ENCODE measurements around the gene ST8SIA1.
"Not testable (repeated sequence)": the region's sequence is repeated elsewhere in the genome, so short reads cannot be mapped to it uniquely, and the experiment has no call there.

Gene ST8SIA1

GRCh38 chr12:22230280-22230794, 104.2 kb downstream of the ST8SIA1 start:
- DNase-seq: no peak

GRCh38 chr12:22229652-22230279, 104.7 kb downstream of the ST8SIA1 start:
- no peak for DNase-seq

- no peak for DNase-seq
Observed at GRCh38 chr12:22228022-22228875, 106.3 kb downstream of the ST8SIA1 start.

DNA sequence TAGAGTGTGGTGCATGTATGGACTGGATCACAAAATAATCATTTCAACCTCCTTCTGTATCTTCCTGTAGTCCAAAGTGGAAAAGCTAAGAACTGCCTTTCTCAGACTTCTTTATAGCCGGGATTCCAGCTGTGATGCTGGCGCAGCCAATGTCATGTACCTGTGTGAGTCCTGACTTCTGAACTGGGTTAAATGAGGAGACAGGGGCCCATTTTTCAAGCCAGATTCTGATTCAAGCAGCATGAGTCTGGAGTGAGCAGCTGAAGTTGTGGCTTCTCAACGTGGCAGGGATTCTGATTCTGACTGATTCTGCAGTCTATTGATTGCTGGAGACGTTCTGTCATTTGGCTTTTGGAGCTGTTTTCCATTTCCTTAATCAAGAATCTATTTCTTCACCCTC, 111.2 kb downstream of the ST8SIA1 start:
- DNase-seq: no peak

DNA sequence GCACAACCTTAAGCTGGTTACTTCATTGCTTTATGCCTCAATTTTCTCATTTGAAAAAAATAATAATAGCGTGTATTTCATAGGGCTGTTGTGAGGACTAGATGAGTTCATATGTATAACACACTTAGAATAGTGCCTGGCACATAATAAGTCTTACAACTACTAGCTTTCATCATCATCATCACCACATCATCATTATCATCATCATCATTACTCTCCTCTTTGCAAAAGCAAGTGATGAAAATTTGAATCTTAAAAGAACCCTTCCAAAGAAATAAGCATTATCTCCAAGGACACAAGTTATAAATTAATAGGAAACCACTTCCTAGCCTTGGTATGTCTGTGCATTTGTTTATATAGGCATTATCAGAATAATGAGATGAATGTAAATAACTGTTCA, 117.0 kb downstream of the ST8SIA1 start:
- DNase-seq: no peak

GRCh38 chr12:22215467-22216253, 118.8 kb downstream of the ST8SIA1 start:
- no peak for DNase-seq

DNA sequence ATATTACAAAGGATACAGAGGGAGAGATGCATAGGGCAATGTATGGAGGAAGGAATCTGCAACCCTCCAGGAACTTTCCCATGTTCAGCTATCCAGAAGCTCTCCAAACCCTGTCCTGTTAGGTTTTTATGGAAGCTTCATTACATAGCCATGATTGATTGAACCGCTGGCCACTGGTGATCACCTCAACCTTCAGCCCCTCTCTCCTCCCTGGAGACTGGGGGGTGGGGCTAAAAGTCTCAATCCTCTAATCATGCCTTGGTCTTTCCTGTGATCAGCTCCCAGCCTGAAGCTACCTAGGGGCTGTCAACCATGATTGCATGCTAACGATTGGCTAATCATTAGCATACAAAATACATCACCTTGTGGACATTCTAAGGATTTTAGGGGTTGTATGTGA, 123.4 kb downstream of the ST8SIA1 start:
- DNase-seq: no peak

DNA sequence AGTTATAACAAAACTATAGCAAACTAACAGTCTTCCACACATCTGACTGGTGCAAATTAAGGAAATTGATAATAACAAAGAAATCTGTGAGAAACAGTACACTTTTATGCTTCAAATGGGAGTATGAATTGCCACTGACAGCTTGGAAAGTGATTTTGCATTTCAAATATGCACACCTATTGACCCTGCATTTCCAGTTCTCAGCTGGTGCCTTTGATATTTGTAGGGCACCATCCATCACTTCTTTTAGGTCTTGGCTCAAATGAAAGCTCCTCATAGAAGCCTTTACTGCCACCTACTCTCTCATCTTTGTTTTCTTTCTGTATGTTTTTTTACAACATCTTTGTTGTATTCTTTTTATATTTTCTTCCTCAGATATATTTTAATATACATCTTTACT, 125.1 kb downstream of the ST8SIA1 start:
- DNase-seq: no peak

DNA sequence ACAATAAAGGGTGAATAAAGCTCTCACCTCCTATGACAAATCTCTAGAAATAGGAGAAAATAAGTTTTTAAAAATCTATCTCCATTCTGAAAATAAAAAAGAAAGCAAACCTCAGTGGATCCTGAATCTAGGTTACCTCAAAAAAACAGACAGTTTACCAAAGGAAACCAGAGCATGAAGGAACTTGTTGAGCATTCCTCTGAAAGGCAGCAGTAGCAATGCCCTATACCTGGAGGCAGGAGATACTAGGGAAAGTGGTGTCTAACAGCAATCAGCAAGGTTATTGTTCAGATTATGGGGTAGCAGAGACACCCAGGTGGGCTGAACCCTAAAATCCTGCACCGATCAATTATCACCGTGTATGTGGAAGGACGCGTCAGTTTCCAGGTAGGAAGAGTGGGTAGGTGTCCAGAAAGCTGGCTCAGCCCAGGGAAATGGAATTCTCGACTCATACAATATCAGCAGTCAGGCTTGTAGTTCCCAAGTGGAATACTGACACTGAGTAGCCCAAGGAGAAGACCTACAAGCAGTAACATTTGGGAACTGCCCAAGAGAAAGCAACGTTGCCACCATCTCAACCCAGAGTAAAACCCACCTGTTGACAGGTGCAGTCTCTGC, 128.3 kb downstream of the ST8SIA1 start:
- no peak for DNase-seq

- DNase-seq: no peak
Observed at GRCh38 chr12:22204391-22204790, 130.1 kb downstream of the ST8SIA1 start.

GRCh38 chr12:22202847-22203246, 131.7 kb downstream of the ST8SIA1 start:
- no peak for DNase-seq

GRCh38 chr12:22201101-22201500, 133.4 kb downstream of the ST8SIA1 start:
- DNase-seq: no peak

- DNase-seq: no peak
Observed at GRCh38 chr12:22196236-22196635, 138.3 kb downstream of the ST8SIA1 start.

GRCh38 chr12:22190969-22191368, 143.5 kb downstream of the ST8SIA1 start:
- peak; percentile 45 for DNase-seq

- DNase-seq: no peak
Observed at GRCh38 chr12:22188431-22188830, 146.1 kb downstream of the ST8SIA1 start.

DNA sequence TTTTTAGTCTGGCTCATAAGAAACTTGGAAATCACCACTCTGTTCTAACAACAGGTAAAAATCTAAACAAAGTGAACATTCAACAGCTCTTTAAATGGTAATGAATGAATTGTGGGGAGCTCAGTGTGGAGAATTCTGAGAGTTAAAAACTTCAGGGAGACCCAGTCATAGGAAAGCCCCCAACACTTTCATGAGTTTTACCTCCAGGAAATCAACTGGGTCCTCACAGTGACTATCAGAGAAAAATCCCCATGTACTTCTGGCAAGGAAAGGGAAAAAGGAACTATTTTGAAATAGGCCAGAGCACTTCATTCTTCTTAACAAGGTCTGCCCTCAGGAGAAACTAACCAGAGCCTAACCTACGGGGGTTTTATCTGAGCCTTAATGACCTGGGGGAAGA, 153.8 kb downstream of the ST8SIA1 start:
- DNase-seq: no peak

DNA sequence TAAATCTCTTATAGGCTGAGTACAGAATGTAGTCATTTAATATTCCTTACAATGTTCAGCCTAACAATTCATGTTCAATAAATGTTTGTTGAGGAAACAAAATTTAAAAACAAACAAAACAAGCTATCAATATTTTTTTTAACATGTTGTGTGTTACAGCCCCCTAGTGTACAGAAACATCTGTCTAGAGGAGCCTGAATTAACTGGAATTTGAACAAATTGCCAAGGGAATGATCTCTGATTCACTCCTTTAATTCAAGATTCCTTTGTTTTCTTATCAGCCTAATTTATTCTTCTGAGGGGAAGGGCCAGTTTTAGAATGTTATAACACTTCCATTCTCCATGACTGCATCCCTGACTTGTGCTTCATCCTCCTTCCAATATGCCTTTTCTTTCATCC, 161.3 kb downstream of the ST8SIA1 start:
- DNase-seq: no peak

GRCh38 chr12:22172501-22172900, 162.0 kb downstream of the ST8SIA1 start:
- no peak for DNase-seq

- no peak for DNase-seq
Observed at GRCh38 chr12:22169376-22169775, 165.1 kb downstream of the ST8SIA1 start.

DNA sequence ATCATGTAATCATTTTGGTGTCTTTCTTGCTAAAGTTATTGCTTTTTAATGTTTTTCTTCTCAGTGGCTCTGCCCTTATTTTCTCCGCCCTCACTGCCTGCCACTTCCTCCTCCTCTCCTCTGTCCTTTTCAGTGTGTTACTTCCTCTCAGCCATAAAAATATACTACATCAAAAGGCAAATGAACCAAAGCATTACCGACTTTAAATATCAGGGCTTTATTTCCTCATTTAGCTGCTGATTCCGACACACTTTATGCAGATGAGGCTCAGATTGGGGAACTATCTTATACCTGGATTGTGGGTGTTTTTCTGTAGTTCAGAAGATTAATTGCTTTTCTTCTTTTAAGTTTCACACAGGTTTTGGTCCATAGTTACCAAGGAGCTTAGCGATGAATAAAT, 170.4 kb downstream of the ST8SIA1 start:
- DNase-seq: no peak

DNA sequence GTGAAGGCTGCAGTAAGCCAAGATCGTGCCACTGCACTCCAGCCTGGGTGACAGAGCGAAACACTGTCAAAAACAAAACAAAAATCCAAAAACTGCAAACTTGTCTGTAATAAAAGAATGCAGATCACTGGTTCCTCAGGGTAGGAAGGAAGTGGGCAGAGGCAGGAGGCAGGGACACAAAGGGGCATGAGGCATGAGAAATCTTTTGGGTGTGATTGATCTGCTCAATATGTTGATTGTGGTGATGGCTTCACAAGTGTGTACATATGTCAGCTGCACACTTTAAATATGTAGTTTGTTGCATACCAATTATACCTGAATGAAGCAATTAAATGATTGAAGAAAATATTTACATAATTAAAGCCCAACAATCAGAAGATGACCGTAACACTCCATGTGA, 170.9 kb downstream of the ST8SIA1 start:
- no peak for DNase-seq

- no peak for DNase-seq
Observed at GRCh38 chr12:22160396-22161003, 174.0 kb downstream of the ST8SIA1 start.

DNA sequence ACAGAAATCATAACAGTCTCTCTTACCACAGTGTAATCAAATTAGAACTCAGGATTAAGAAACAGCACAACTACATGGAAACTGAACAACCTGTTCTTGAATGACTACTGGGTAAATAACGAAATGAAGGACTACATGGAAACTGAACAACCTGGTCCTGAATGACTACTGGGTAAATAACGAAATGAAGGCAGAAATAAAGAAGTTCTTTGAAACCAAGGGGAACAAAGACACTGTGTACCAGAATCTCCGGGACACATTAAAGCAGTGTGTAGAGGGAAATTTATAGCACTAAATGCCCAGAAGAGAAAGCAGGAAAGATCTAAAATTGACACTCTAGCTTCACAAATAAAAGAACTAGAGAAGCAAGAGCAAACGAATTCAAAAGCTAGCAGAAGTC, 185.2 kb downstream of the ST8SIA1 start:
- DNase-seq: not testable (repeated sequence)
